A204.1 (cell line): ENCODE measurements around the gene RMI2.
"Not testable (repeated sequence)": the region's sequence is repeated elsewhere in the genome, so short reads cannot be mapped to it uniquely, and the experiment has no call there.

Experiments
- FAIRE-seq: peaks from 2 replicates; lab custom pipeline; 2012; peaks lifted over from hg19 to GRCh38; lab: Jason Lieb, UNC

The RMI2 gene

DNA sequence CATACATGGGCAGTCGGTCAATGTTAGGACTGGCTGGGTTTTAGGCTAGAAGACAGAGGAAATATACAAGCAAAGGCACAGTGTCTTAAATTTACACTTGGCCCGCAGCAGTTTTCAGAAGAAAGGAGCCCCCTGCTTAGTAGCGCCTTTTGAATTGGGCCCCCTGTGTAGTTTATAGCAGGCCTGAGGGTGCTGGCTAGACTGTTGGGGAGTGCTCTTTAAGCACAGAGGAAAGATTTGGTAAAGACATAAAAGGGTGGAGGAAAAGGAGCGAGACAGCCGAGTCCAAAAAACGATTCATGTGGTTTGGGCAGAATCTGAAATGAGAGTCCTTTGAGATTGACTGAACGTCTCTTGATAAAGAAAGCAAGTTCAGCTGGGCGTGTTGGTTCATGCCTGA is 10.6 kb downstream of the RMI2 start:
- FAIRE-seq, result no peak

DNA sequence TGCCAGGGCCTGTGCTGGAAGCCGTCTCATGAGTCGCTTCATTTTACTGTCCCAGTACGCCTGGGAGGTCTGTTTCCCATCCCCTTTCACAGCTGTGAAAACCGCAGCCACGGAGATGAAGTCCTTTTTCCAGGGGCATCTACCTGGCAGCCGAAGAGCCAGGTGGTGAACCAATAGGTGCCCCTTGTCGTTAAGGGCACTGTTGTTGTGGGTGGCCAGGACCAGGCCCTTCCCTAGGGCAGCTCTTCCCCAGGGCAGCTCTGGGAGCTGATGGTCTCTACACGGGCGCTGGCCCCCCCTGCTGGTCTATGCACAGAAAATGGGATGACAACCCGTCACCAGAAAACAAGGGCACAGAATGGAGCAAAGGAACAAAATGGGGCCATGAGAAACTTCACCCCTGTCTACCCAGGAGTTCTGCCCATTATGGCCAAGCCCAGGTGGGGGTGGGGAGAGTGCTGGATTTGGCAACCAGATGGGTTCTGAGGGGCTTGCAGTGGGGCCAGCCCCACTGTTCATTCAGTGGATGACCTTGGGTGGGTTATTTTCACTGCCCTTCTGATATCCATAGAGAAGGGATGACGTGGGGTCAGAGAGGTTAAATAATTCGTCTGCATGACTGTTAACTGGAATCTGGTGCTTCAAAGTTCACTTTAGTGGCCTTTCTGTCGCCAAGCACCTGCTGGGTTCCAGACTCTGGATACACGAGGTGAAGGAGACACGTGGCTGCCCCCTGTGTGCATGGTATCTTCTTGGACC is 11.5 kb downstream of the RMI2 start:
- no peak for FAIRE-seq

DNA sequence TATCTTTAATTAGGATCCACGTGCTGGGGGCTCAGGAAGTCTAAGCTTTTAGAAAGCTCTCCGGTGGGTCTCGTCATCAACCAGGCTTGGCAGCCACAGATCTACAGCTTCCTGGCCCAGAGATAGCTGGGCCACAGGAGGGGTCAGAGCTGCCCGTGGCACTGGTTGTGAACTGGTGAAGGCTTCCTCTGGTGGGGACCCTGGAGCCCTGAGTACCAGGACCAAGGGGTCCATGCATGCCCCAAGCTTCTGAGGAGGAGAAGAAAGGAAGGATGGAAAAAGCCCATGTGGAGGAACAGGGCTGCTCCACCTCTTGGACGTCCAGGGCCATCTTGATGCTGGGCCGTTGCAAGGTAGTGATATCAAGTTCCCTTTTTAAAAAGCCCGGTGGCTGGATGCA is 13.3 kb downstream of the RMI2 start:
- no peak for FAIRE-seq

DNA sequence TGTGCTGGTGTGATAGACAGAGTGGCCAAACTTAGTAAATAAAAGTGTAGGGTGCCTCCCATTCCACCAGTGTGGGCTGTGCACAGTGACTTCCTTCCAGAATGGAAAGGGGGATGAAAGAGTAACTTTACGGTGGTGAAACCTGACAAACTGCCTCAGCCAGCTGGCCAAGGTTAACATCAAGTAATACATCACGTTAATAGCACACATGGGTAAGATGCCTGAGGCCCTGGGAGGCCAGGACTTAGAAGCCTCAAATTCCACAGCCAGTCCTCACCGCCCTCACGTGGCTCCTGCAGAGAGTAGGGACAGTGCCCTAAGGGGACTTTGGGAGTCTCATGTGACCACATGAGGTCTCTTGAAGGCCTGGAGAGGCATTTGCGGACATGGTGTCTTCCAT is 14.1 kb downstream of the RMI2 start:
- FAIRE-seq, result no peak

DNA sequence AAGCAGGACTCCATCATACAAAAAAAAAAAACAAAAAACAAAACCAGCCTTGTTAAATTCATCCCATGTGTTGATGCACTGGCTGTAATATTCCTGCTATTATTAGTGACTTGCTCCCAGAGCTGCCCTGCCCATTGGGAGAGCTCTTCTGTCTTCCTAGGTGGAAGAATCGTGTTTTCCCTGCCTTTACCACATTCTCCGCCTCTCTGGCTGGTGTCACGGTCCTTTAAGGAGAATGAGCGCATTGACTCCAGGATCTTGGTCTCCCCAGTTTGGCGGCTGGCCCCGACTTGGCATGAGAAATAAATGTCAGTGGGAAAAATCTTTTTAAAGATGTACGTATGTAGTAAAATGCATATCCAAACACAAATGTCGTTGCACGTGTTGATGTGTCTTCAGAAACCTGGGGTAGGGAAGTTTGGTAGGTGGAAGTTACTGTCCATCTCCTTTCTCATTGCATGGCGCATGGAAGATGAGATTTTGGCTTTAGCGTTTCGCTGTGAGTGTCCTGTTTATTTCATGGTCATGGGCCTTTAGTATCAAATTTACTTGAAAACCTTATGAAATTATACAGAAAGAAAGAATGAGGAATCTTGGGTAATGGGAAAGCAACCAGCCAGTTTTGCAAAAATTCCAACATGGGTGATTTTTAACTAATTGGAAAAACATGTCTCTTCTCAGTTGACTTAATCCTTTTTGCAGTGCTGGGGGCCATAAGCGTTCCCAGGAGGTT is 15.5 kb downstream of the RMI2 start:
- FAIRE-seq, result no peak

DNA sequence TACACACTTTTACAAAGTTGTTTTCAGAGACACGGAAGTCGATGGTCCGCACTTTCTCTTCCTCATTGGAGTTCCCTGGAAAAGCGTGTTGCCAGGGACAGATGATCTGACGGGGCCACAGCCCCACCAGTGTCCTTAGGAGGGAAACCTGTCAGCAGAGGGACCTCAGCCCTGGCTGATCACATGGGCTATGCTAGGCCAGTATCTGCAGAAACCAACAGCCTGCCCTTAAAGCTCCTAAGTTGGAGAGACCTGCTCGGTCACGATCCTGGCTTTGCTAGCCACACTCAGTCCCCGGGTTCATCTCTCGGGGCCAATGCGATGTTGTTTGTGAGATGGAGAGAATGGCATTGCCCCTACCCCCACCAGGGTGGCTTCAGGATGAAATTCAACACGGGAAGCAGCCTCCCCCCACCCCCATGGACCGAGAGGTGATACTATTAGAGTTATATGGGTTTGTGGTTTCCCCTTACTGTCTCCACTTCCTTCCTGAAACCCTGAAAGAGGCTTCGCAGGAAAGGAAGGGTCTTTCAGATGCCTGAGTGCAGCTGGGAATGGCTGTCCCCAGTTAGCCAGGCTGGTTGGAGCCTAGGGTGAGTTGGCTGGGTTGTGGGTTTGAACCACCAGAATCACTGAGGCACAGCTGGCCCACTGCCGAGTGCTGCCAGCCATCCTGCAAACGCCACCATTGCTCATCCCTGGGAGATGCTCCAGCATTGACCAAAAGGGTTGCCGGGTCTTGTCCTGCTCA is 16.6 kb downstream of the RMI2 start:
- FAIRE-seq, result no peak

DNA sequence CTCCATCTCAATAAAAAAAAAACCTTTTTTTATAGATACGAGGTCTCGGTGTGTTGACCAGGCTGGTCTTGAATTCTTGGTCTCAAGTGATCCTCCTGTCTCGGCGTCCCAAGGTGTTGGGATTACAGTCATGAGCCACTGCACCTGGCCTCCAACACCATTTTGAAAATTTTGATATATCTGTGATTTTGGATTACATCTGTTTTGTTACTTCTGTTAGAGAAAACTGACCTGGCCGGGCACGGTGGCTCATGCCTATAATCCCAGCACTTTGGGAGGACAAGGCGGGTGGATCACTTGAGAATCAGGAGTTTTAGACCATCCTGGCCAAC is 18.6 kb downstream of the RMI2 start:
- no peak for FAIRE-seq

DNA sequence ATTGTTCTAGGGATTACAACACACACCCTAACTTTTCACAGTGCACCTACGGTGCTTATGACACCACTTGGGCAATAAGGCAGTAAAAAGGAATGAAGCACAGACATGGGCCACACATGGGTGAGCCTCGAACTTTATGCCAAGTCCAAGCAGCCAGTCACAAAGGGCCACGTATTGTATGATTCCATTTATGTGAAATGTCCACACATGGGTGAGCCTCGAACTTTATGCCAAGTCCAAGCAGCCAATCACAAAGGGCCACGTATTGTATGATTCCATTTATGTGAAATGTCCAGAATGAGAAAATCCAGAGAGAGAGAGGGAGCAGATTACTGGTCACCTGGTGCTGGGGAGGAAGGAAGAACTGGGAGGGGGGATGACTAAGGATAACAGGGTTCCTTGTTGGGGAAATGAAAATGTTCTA is 22.2 kb downstream of the RMI2 start:
- no peak for FAIRE-seq

DNA sequence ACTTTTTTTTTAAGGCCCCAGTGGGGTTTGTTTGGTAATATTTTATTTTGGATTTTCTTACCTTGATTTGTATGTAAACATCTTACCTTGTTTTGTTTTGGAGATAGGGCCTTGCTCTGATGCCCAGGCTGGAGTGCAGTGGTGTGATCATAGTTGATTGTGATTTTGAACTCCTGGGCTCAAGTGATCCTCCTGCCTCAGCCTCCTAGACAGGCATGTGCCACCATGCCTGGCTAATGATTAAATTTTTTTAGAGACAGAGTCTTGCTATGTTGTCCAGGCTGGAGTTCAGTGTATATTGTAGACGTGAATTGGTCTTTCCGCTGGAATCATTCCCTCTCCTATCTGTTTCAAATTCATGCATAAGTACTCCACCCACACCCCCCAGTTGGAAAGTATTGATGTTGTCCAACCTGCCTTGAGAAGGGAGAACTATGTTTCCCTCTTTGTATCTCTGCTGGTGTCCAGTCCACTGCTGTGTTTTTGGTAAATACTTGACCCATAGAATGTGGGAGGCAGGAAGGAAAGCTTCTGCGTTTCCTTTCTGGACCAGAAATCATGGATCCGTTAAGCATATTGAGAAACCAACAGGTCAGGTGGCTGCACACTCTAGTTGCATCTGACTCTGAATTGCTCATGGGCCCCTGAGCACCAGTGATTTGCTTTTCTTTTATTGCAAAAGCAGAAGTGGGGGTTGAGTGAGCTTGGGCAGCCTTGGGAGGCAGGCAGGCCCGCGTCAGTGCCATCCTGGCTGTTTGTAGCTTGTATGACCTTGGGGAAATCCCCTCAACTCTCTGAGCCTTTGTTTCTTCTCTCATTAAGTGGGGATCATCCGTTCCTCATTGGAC is 25.0 kb downstream of the RMI2 start:
- FAIRE-seq, result no peak

DNA sequence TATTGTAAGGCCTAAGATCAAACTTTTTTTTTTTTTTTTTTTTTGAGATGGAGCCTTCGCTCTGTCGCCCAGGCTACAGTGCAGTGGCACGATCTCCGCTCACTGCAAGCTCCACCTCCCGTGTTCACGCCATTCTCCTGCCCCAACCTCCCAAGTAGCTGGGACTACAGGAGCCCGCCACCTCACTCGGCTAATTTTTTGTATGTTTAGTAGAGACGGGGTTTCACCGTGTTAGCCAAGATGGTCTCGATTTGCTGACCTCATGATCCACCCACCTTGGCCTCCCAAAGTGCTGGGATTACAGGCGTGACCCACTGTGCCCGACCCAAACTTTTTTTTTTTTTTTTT is 25.6 kb downstream of the RMI2 start:
- not testable (repeated sequence) for FAIRE-seq

DNA sequence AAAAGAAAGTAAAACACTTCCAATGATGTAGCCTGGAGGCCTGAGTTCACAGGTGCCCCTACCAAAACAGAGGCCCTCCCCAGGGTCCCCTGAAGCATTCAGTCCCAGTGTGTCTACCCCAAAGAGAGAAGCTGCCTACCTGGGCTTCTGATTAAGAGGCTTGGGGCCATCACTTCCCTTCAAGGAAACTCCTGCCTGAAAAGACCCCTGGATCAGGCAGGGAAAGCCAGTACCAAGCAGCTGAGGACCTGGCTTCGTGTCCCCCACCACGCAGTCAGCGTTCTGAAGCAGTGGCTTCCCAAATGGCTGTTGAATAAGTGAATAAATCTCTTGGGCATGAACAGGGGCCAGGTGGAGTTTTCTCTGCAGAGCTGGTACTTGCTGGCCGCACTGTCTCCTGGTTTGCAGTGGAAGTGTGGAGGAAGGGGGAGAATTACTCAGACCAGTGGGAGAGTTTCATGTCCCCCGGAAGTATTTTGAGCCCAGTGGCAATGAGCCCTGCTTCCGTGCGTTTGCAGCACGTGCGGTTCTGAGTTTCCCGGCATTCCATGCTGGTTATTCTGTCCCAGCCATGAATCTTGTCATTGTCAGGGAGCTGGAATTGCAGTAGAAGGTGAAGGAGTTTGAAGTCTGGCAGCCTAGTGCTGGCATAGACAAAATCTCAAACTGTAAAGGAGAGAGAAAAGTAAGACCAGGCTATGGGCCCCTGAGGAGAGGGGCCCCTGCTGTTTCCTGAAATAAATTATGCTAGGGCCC is 27.0 kb downstream of the RMI2 start:
- no peak for FAIRE-seq

DNA sequence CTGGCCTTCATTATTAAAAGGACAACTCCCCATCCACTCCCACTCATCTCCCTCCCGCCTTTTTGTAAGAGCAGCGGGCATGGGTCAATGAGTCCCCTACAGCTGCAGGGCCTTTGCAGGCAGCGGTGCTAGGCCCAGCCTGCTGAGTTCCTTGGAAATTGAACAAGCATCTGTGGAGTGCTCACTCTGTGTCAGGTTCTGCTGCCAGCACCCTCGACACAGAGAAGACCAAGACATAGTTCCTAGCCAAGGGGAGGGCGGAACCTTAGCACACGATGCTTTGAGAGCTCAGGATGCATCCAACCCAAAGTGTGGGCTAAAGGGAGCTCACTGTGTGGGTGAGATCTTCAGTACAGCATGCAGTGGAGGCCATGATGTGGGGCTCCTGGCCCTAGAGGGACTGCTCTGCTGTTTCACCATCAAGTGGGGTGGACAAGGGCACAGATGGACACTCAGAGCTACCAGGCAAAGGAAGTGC is 27.6 kb downstream of the RMI2 start:
- no peak for FAIRE-seq

DNA sequence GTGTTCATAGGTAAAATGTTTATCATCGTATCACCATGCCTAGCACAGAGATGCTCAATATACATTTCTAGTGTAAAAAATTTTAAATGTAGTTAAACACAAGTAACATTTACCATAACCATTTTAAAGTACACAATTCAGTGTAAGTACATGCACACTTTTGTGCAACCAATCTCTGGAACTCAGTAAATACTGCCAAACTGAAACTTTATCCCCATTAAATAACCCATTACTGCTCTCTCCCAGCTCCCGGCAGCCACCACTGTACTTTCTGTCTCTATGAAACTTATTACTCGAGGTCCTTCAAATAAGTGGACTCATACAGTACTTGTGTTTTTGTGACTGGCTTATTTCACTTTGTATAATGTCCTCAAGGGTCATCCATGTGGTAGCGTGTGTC is 29.0 kb downstream of the RMI2 start:
- FAIRE-seq, result no peak

DNA sequence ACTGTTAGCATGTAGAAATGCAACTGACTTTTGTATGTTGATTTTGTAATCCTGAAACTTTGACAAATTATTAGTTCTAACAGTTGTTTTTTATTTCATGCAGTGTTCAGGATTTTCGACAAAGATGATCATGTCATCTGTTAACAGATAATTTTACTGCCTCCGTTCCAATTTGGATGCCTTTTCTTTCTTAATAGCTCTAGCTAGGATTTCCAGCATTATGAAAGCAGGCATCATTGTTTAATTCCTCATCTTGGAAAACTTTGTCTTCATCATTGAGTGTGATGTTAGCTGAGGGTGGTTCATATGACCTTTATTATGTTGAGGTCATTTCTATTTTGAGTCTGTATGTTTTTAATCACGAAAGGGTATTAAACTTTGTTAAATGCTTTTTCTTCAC is 31.9 kb downstream of the RMI2 start:
- FAIRE-seq, result no peak

DNA sequence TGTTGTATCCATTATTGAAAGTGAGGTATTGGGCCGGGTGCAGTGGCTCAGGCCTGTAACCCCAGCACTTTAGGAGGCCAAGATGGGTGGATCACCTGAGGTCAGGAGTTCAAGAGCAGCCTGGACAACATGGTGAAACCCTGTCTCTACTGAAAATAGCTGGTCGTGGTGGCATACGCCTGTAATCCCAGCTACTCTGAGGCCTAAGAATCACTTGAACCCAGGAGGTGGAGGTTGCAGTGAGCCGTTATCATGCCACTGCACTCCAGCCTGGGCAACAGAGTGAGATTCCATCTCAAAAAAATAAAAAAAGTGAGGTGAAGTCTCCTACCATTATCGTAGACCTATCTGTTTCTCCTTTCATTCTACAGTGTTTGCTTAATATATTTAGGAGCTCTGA is 33.7 kb downstream of the RMI2 start:
- not testable (repeated sequence) for FAIRE-seq

DNA sequence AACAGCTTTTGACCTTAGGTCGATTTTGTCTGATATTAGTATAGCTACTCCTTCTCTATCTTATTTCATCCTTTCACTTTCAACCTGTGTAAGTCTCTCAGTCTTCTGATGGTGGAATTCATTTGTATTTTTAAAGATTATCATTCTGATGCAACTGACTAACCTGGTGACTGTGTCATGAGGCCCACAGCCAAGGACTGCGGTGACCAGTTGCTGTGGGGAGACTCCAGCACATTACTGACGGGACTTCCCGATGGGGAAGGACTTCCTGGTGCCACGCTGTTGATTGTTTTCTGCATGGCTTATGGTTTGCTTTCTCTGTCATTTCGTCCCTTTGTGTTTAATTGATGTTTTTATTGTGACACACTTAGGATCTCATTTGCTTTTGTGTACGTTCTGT is 34.2 kb downstream of the RMI2 start:
- FAIRE-seq, result no peak

DNA sequence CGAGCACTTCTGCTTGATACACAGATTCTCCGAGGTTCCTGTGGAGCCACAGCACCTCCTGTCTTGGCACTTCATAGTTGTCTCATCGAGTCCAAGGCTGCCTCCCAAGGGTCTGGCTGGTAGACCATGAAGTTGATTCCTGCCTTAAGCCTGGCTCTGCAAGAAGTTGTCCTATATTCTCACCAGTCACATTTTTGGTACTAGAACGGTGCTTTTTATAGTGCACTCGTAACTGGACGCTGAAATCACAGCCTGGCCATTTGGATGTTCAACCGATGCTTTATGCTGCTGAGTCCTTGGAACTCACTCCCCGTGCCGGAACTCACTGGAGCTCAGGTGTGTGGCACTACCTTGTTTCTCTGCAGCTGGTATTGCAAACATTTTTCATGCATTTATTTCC is 35.6 kb downstream of the RMI2 start:
- FAIRE-seq, result no peak

DNA sequence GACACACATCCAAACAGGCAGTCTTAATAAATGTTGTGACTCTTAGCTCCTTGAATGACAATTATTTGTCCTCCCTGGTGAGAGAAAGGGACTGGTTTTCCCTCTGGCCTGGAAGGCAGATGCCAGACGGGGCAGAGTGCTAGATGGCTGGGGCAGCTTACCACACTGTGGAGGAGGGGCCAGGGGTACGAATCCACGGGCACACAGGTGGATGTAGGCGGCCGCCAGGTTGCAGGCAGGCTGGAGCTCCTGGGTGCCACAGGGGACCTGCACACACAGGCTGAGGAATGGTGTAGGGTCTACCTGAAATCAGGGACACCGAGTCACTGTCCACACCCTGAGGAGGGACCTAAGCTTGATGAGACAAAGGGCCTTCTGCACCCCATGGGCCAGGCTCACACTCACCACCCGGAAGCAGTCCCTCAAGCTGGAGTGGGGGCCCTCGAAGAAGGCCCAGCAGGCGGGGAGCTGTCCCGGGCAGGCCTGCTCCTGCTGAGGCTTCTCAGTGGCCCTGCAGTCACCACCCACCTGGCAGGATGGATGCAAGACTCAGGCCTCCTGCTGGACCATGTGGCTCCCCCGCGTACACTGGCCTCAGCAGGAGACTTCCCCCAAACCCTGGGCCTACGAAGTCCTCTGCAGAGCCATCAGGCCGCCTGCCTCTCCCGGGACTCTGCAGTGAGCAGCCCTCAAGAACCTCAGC is 38.4 kb downstream of the RMI2 start:
- no peak for FAIRE-seq

DNA sequence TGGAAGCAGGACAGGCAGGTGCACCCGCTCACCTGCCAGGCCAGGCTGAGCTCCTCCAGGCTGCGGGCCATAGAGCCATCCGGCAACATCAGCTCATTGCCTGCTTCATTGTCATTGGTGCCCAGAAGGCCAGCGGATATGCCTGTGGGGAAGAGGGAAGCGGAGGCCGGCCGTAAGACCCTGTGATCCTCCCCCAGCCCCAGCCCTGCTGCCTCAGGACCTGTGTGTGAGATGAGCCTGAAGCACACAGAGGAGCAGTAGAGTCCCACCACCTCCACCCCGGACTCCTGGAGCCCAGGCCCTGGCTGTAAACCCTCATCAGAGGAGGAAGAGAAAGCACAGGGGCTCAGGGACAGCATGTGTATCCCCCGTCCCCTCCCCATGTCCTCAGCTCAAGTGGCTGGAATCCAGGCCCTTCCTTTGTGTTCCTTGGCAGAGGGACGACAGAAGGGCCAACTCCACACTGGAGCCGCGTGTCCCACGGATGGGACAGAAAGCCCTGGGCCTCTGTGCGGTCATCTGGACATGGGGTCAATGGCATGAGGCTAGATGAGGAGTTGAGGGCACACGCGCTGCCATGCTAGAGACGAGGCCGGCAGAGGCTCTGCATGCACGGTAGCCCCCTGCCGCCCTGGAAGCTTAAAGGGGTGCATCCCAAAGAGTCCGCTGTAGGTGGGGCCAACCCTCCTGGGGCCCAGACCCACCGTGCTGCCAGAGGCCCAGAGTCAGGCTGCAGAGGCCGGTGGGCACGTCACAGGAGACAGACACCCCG is 39.1 kb downstream of the RMI2 start:
- no peak for FAIRE-seq

DNA sequence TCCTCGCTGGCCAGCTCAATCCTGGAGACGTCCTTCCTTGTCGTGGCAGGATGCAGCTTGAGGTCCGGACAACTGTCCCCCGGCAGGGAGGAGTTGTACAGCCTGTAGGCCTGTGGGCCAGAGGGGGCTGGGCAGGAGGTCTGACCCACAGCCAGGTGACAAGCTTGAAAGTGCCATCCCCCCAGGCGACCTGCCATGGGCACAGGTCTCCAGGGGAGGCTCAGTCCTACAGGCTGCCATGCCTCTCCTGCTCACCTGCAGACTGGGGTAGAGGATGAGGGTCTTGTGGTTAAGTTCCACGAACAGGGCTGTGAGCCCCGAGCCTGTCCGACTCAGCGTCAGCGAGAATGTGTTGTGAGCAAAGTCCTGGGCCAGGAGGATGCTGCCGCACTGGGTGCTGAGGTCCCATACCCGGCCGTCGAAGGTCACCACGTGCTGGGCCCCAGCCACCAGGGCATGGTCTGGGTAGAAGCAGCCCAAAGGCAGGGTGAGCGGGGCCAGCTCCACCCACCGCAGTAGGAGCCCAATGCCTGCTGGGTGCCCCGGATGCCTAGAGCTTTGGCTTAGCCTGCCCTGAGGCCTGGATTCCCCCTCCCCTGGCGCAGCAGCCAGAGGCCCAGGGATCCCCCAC is 39.8 kb downstream of the RMI2 start:
- FAIRE-seq, result no peak
